ENCODE data around the gene STYXL1.

GRCh38 chr7:76009672-76010600, 37.9 kb downstream of the STYXL1 start:
- no peak for TF ChIP-seq SIN3A (IDR thresholded peaks at IDR 0.05; ENCODE audit: borderline replicate concordance, insufficient read depth, low read length)
- TF ChIP-seq POLR2AphosphoS5 (IDR thresholded peaks at IDR 0.05; ENCODE audit: low read depth, low read length): no peak
- TF ChIP-seq TAF1 (IDR thresholded peaks at IDR 0.05; ENCODE audit: borderline replicate concordance, insufficient read depth, low read length): no peak
- no peak for TF ChIP-seq REST (IDR thresholded peaks at IDR 0.05; ENCODE audit: insufficient read depth in 1 of 2, low read depth in 2 of 2, low read length in 2 of 2)
